ENCODE measurements around the gene RNF168. TPM values are rescaled to one million over a fixed set of nuclear protein-coding genes. Genes with fewer than 3 reads are reported as not detected.
"Not testable (repeated sequence)": the region's sequence is repeated elsewhere in the genome, so short reads cannot be mapped to it uniquely, and the experiment has no call there.

The RNF168 gene
- total RNA-seq, 1 donor from 2014 or later: 32.0 TPM

DNA sequence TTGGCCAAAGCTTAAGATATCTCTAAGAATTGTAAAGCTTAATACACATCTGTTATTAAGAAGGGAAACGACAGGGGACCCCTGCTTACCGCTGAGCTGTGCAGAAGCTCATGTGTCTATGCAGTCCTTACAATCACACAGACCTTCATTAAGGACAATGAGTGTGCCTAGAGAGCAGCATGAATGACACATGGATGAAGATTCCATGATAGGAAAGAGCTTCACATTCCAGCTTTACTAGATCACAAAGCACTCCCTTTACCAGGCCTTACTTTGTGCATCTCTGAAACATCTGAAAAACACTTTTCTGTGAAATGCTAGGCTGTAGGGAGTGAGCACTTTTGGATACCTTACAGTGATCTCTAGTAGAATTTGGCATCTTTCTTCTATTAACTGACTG is 32.0 kb downstream of the RNF168 start:
- DNase-seq (ENCODE audit: low spot score): no peak
- H3K36me3 Mint-ChIP-seq (ENCODE audit: low read depth, unreplicated experiment): peaks cover 11% of the 10 kb centered on the region
- H3K4me3 Mint-ChIP-seq (ENCODE audit: unreplicated experiment): no peak overlapping the region
- no peak overlapping the region for H3K27ac Mint-ChIP-seq (ENCODE audit: unreplicated experiment)
- H3K27me3 Mint-ChIP-seq (ENCODE audit: unreplicated experiment): no peaks in the 10 kb centered on the region
- no peaks in the 10 kb centered on the region for H3K4me1 Mint-ChIP-seq (ENCODE audit: unreplicated experiment)
- no peaks in the 10 kb centered on the region for H3K9me3 Mint-ChIP-seq (ENCODE audit: unreplicated experiment)
- TF ChIP-seq, protein P1, sequence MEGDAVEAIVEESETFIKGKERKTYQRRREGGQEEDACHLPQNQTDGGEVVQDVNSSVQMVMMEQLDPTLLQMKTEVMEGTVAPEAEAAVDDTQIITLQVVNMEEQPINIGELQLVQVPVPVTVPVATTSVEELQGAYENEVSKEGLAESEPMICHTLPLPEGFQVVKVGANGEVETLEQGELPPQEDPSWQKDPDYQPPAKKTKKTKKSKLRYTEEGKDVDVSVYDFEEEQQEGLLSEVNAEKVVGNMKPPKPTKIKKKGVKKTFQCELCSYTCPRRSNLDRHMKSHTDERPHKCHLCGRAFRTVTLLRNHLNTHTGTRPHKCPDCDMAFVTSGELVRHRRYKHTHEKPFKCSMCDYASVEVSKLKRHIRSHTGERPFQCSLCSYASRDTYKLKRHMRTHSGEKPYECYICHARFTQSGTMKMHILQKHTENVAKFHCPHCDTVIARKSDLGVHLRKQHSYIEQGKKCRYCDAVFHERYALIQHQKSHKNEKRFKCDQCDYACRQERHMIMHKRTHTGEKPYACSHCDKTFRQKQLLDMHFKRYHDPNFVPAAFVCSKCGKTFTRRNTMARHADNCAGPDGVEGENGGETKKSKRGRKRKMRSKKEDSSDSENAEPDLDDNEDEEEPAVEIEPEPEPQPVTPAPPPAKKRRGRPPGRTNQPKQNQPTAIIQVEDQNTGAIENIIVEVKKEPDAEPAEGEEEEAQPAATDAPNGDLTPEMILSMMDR (IDR thresholded peaks at IDR 0.05; ENCODE audit: unreplicated experiment): no peak

DNA sequence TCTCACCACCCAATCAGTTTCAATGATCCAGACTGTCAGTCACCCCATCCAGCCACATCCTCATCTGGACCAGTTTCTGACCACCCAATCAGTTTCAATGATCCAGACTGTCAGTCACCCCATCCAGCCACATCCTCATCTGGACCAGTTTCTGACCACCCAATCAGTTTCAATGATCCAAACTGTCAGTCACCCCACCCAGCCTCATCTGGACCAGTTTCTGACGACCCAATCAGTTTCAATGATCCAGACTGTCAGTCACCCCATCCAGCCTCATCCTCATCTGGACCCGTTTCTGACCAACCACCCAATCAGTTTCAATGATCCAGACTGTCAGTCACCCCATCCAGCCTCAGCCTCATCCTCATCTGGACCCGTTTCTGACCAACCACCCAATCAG is 33.4 kb downstream of the RNF168 start:
- not testable (repeated sequence) for H3K27me3 Mint-ChIP-seq (ENCODE audit: unreplicated experiment); DNase-seq (ENCODE audit: low spot score); H3K4me3 Mint-ChIP-seq (ENCODE audit: unreplicated experiment); H3K4me1 Mint-ChIP-seq (ENCODE audit: unreplicated experiment); H3K36me3 Mint-ChIP-seq (ENCODE audit: low read depth, unreplicated experiment); H3K27ac Mint-ChIP-seq (ENCODE audit: unreplicated experiment); H3K9me3 Mint-ChIP-seq (ENCODE audit: unreplicated experiment)

DNA sequence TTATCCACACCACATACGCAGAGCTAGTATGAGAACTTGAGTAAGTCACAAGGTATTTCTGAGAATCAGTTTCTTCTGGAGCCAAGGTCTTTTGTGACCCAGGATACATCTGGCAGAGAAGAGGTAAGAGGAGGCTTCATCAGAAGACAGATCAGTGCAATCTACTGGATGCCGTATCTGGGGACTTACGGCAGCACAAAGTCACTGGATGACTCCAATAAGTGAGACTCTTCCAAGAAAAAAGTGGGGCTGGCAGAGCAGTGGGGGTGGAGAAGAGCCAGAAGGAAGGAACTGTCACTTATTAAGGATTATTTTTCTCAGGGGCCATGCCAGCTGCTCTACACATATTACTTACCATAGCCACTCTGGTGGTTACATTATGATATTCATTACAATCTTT is 39.8 kb downstream of the RNF168 start:
- Mint-ChIP-seq H3K27ac (ENCODE audit: unreplicated experiment) (no peak overlapping the region), H3K36me3 (ENCODE audit: low read depth, unreplicated experiment) (no peaks in the 10 kb centered on the region), H3K4me3 (ENCODE audit: unreplicated experiment) (no peak overlapping the region), H3K9me3 (ENCODE audit: unreplicated experiment) (no peaks in the 10 kb centered on the region), H3K4me1 (ENCODE audit: unreplicated experiment) (peaks cover 3% of the 10 kb centered on the region), H3K27me3 (ENCODE audit: unreplicated experiment) (peaks cover 3% of the 10 kb centered on the region)
- TF ChIP-seq, protein P1 (IDR thresholded peaks at IDR 0.05; ENCODE audit: unreplicated experiment): no peak
- no peak for DNase-seq (ENCODE audit: low spot score)

DNA sequence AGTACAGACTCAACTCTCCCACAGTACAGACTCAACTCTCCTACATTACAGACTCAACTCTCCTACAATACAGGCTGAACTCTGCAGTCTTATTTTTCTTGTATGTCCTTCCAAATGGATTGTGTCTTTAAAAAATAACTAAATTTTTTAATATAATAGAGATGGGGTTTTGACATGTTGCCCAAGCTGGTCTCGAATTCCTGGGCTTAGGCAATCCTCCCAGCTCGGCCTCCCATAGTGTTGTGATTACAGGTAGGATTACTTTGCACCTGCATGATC is 40.2 kb downstream of the RNF168 start:
- H3K9me3 Mint-ChIP-seq (ENCODE audit: unreplicated experiment): no peaks in the 10 kb centered on the region
- H3K4me3 Mint-ChIP-seq (ENCODE audit: unreplicated experiment): no peak overlapping the region
- DNase-seq (ENCODE audit: low spot score): no peak
- H3K27ac Mint-ChIP-seq (ENCODE audit: unreplicated experiment): no peak overlapping the region
- H3K4me1 Mint-ChIP-seq (ENCODE audit: unreplicated experiment): peaks cover 3% of the 10 kb centered on the region
- TF ChIP-seq, protein P1 (IDR thresholded peaks at IDR 0.05; ENCODE audit: unreplicated experiment): no peak
- peaks cover 3% of the 10 kb centered on the region for H3K27me3 Mint-ChIP-seq (ENCODE audit: unreplicated experiment)
- no peaks in the 10 kb centered on the region for H3K36me3 Mint-ChIP-seq (ENCODE audit: low read depth, unreplicated experiment)

DNA sequence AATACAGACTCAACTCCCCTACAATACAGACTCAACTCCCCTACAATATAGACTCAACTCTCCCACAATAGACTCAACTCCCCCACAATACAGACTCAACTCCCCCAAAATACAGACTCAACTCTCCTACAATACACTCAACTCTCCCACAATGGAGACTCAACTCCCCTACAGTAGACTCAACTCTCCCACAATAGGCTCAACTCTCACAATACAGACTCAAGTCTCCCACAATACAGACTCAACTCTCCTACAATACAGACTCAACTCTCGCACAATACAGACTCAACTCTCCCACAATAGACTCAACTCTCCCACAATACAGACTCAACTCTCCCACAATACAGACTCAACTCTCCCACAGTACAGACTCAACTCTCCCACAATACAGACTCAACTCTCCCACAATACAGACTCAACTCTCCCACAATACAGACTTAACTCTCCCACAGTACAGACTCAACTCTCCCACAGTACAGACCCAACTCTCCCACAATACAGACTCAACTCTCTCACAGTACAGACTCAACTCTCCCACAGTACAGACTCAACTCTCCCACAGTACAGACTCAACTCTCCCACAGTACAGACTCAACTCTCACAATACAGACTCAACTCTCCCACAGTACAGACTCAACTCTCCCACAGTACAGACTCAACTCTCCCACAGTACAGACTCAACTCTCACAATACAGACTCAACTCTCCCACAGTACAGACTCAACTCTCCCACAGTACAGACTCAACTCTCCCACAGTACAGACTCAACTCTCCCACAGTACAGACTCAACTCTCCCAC is 40.7 kb downstream of the RNF168 start:
- H3K36me3 Mint-ChIP-seq (ENCODE audit: low read depth, unreplicated experiment); H3K27ac Mint-ChIP-seq (ENCODE audit: unreplicated experiment); H3K9me3 Mint-ChIP-seq (ENCODE audit: unreplicated experiment); H3K4me3 Mint-ChIP-seq (ENCODE audit: unreplicated experiment); H3K27me3 Mint-ChIP-seq (ENCODE audit: unreplicated experiment); DNase-seq (ENCODE audit: low spot score); H3K4me1 Mint-ChIP-seq (ENCODE audit: unreplicated experiment): not testable (repeated sequence)

DNA sequence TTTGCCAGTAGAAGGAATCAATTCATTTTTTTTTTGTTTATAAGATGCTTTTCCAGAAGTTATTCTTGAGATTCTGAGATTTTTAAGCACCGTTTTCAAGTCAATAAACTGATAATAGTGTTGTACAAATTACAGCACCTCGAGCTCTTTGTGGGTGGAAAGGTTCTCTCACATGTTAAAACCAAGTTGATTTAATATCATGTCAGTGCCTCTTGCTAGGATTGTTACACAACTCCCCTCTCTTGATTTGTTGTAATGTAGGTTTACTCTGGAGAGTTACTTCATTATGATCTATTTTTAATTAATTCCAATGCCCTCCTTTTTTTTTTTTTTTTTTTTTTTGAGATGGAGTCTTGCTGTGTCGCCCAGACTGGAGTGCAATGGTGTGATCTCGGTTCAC is 45.5 kb downstream of the RNF168 start:
- Mint-ChIP-seq H3K36me3 (ENCODE audit: low read depth, unreplicated experiment) (no peaks in the 10 kb centered on the region), H3K27me3 (ENCODE audit: unreplicated experiment) (no peaks in the 10 kb centered on the region), H3K4me3 (ENCODE audit: unreplicated experiment) (no peak overlapping the region), H3K27ac (ENCODE audit: unreplicated experiment) (no peak overlapping the region), H3K4me1 (ENCODE audit: unreplicated experiment) (no peaks in the 10 kb centered on the region), H3K9me3 (ENCODE audit: unreplicated experiment) (no peaks in the 10 kb centered on the region)
- TF ChIP-seq, protein P1 (IDR thresholded peaks at IDR 0.05; ENCODE audit: unreplicated experiment): no peak
- DNase-seq (ENCODE audit: low spot score): no peak

Data from endothelial cell (in vitro differentiated cells).